Keratinocyte (primary cell): ENCODE measurements around the gene MYO10. TPM values are rescaled to one million over a fixed set of nuclear protein-coding genes. Genes with fewer than 3 reads are reported as not detected.

ENCODE experiments used
- DNase-seq: peaks from one replicate; pipeline ENCODE4 v3.0.0-alpha.2; 2011; ENCODE audit warnings: low read depth, missing footprints, low spot score
- FAIRE-seq: peaks from 2 replicates; lab custom pipeline; 2011; peaks lifted over from hg19 to GRCh38; lab: Jason Lieb, UNC
- H2AFZ ChIP-seq: 2 replicates; pipeline ENCODE4 v1.6.0; 2012; ENCODE audit warnings: low read length, control low read depth, inconsistent platforms; ENCODE audit not compliant: control insufficient read depth
- H3K27ac ChIP-seq: 2 replicates; pipeline ENCODE4 v1.5.1; 2011; ENCODE audit warnings: low read length; ENCODE audit not compliant: control insufficient read depth, insufficient read depth
- H3K27me3 ChIP-seq: 3 replicates; pipeline ENCODE4 v1.6.0; 2011; ENCODE audit warnings: low read length; ENCODE audit not compliant: control insufficient read depth, insufficient read depth; ENCODE audit errors: extremely low read depth
- H3K36me3 ChIP-seq, 2 experiments: 2 replicates in 1 of 2; 3 replicates in 1 of 2; pipeline ENCODE4 v1.5.1; 2011; ENCODE audit warnings: low read length in 2 of 2, mild to moderate bottlenecking in 1 of 2; ENCODE audit not compliant: control insufficient read depth in 2 of 2, insufficient read depth in 2 of 2; ENCODE audit errors: extremely low read depth in 1 of 2
- H3K4me1 ChIP-seq: 3 replicates; pipeline ENCODE4 v1.5.1; 2011; ENCODE audit warnings: low read length; ENCODE audit not compliant: control insufficient read depth, insufficient read depth; ENCODE audit errors: extremely low read depth
- H3K4me2 ChIP-seq: 3 replicates; pipeline ENCODE4 v1.6.0; 2011; ENCODE audit warnings: low read depth, low read length; ENCODE audit not compliant: control insufficient read depth, insufficient read depth; ENCODE audit errors: extremely low read depth
- H3K4me3 ChIP-seq, 3 experiments: fragments of 200-600 bp in 1 of 3; sonication (generic) in 1 of 3; 2 replicates in 2 of 3; 3 replicates in 1 of 3; pipeline ENCODE4 v1.5.1; 2011 to 2016; ENCODE audit warnings: low read length in 3 of 3, mild to moderate bottlenecking in 3 of 3, control low read depth in 2 of 3, inconsistent platforms in 1 of 3, low read depth in 1 of 3, mixed read lengths in 1 of 3, mixed run types in 1 of 3, moderate library complexity in 1 of 3; ENCODE audit not compliant: control insufficient read depth in 2 of 3, insufficient read depth in 2 of 3; ENCODE audit errors: extremely low read depth in 1 of 3
- H3K79me2 ChIP-seq: 2 replicates; pipeline ENCODE4 v1.6.0; 2012; ENCODE audit warnings: low read length; ENCODE audit not compliant: control insufficient read depth, insufficient read depth
- H3K9ac ChIP-seq: 3 replicates; pipeline ENCODE4 v1.6.0; 2011; ENCODE audit warnings: low read length; ENCODE audit not compliant: control insufficient read depth, insufficient read depth; ENCODE audit errors: extremely low read depth
- H3K9me1 ChIP-seq: 3 replicates; pipeline ENCODE4 v1.6.0; 2011; ENCODE audit warnings: low read length; ENCODE audit not compliant: control insufficient read depth, insufficient read depth; ENCODE audit errors: extremely low read depth
- H3K9me3 ChIP-seq: 2 replicates; pipeline ENCODE4 v1.5.1; 2012; ENCODE audit warnings: low read depth, low read length; ENCODE audit not compliant: control insufficient read depth
- H4K20me1 ChIP-seq: 3 replicates; pipeline ENCODE4 v1.6.0; 2011; ENCODE audit warnings: low read length; ENCODE audit not compliant: control insufficient read depth, insufficient read depth; ENCODE audit errors: extremely low read depth
- EZH2 ChIP-seq: IDR thresholded peaks from one replicate; pipeline ENCODE4 v1.6.1; 2012; ENCODE audit warnings: inconsistent platforms, mild to moderate bottlenecking, low read length, moderate library complexity
- dilution Hi-C: fragments of 300-500 bp; cut with MboI; formaldehyde crosslinking; loops from one replicate; pipeline ENCODE4 v1.7.0; 2020; ENCODE audit warnings: low sequenced_read_pairs; ENCODE audit not compliant: extremely low pct_ligation_motif_present
- polyA plus RNA-seq, 5 experiments: library from polyadenylated mRNA; depleted of rRNA in 3 of 5; stranded (reverse) in 3 of 5; stranded (forward) in 1 of 5; unstranded in 1 of 5; fragments of >200 nt; gene quantifications; 1 replicate in 1 of 5; 2 replicates in 3 of 5; 3 replicates in 1 of 5; pipeline versions ENCODE4 v1.2.1 to v1.2.3, GENCODE V29; 2011 to 2012; ENCODE audit warnings: missing spikeins in 2 of 5, low read depth in 1 of 5, low replicate concordance in 1 of 5
- TF ChIP-seq, protein P1 (sequence below), 3 experiments: IDR thresholded peaks in 1 of 3; conservative IDR thresholded peaks in 1 of 3; optimal IDR thresholded peaks in 1 of 3; 2 replicates in 2 of 3; 3 replicates in 1 of 3; pipeline versions ENCODE3 to v1.5.1; 2011; ENCODE audit warnings: low read length in 3 of 3, mild to moderate bottlenecking in 3 of 3, moderate library complexity in 2 of 3, control low read depth in 1 of 3, inconsistent platforms in 1 of 3; ENCODE audit not compliant: insufficient read depth in 2 of 3; ENCODE audit errors: extremely low read depth in 1 of 3

Gene MYO10
- polyA plus RNA-seq, 1 donor (not counting 4 experiments of a cell fraction or from before 2014, with no cell fraction given) = 22.0 TPM

DNA sequence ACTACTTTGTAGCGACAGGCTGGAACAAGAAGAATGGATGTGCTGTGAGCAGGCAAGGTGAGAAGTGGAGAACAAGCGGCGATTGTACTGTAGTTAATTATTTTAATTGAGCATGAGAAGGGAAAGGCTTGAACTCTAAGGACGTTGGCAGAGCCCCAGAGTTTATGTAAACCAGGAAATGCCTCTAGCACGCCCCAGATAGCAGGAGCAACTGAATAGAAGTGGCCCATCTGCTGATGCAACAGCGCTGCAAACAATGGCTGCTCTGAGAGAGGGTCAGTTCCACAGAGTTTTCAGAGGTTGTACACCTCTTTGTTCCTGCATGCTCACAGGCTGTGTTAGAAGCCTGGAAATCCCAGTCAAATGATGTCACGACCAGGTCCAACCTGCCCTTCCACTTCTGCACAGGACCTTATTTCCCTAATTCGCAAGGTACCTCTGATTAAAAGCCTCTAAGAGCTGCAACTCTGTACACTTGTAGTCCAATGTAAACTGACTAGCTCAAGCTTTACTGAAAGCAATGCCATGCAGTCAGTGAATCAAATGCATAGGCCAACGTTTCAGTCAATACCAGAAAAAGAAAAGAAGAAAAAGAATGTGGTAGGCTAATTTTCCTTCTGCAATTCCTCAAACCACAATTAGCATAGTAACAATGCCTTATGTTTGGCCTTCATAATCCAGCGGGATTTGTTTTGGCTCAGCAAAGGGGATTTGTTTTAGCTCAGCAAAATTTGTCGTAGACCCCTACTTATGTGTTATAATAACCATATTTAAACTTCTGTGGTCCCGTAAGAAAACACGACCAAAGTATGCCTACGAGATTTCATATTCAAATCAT lies 199.7 kb downstream of the MYO10 start:
- Histone ChIP-seq H3K4me1 (peaks cover 19% of the 10 kb centered on the region), H2AFZ (peak overlapping the region; percentile 22), H3K79me2 (peaks cover 20% of the 10 kb centered on the region), H3K9ac (peak overlapping the region; percentile 68), H3K4me3 (peak overlapping the region in 2 of 3 experiments; percentile 52), H3K9me1 (no peaks in the 10 kb centered on the region), H3K27ac (peak overlapping the region; percentile 85), H4K20me1 (no peaks in the 10 kb centered on the region), H3K9me3 (no peaks in the 10 kb centered on the region), H3K4me2 (peak overlapping the region; percentile 87), H3K36me3 (peaks cover 12 to 17% of the 10 kb centered on the region in 2 experiments), H3K27me3 (no peaks in the 10 kb centered on the region)
- DNase-seq (no peak), FAIRE-seq (peak; percentile 90)
- TF ChIP-seq, protein P1, sequence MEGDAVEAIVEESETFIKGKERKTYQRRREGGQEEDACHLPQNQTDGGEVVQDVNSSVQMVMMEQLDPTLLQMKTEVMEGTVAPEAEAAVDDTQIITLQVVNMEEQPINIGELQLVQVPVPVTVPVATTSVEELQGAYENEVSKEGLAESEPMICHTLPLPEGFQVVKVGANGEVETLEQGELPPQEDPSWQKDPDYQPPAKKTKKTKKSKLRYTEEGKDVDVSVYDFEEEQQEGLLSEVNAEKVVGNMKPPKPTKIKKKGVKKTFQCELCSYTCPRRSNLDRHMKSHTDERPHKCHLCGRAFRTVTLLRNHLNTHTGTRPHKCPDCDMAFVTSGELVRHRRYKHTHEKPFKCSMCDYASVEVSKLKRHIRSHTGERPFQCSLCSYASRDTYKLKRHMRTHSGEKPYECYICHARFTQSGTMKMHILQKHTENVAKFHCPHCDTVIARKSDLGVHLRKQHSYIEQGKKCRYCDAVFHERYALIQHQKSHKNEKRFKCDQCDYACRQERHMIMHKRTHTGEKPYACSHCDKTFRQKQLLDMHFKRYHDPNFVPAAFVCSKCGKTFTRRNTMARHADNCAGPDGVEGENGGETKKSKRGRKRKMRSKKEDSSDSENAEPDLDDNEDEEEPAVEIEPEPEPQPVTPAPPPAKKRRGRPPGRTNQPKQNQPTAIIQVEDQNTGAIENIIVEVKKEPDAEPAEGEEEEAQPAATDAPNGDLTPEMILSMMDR (optimal IDR thresholded peaks at IDR 0.05 in 1 of 3, IDR thresholded peaks at IDR 0.05 in 1 of 3, conservative IDR thresholded peaks at IDR 0.05 in 1 of 3; ENCODE audit: extremely low read depth in 1 of 3, insufficient read depth in 2 of 3, low read length in 3 of 3) = no peak
- TF ChIP-seq EZH2 = no peak
- dilution Hi-C loops = no loop called here

DNA sequence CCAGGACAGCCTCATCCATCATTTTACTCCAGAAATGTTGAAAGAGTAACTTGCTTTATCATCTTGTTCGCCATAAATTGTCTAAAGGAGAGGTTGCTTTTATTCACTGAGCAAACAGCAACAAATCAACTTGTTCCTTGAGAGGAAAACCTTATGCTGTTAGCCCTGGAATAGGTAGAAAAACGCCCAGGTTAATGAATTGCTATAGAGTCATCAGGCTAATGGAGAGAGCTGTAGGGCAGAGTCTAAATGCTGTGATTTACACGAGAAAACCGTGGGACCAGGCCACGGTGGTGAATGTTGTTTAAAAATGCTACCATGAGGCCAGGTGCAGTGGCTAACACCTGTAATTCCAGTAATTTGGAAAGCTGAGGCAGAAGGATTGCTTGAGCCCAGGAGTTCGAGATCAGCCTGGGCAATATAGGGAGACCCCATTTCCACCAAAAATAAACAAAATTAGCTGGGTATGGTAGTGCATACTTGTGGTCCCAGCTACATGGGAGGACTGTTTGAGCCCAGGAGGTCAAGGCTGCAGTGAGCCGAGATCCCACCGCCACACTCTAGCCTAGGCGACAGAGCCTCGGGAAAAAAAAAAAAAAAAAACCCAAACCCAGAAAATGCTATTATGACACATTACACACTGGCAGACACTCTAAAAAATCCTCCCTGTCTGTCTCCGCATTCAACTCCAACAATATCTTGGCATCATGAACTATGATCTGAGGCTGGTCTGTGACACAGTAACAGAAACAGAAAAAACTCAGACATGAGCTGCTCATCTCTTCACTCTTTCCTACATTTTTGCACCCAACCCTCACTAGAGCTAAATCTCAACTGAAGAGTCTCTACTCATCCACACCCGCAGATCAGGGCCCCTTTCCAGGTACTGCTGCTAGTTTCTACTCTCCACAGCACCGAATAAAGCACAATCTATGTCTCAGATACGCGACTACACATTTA lies 200.7 kb downstream of the MYO10 start:
- peak overlapping the region in 2 of 3 experiments; percentile 52 for H3K4me3 ChIP-seq

More for the DNA sequence above, 200.7 kb downstream of the MYO10 start:
- H3K9ac ChIP-seq = peak overlapping the region; percentile 68
- H2AFZ ChIP-seq = no peak overlapping the region
- peaks cover 18% of the 10 kb centered on the region for H3K4me1 ChIP-seq
- FAIRE-seq (no peak), DNase-seq (no peak)
- peak overlapping the region; percentile 87 for H3K4me2 ChIP-seq
- H4K20me1 ChIP-seq = no peaks in the 10 kb centered on the region
- H3K79me2 ChIP-seq = peaks cover 22% of the 10 kb centered on the region
- peak overlapping the region; percentile 85 for H3K27ac ChIP-seq
- no peak for TF ChIP-seq EZH2
- TF ChIP-seq, protein P1 (optimal IDR thresholded peaks at IDR 0.05 in 1 of 3, IDR thresholded peaks at IDR 0.05 in 1 of 3, conservative IDR thresholded peaks at IDR 0.05 in 1 of 3; ENCODE audit: extremely low read depth in 1 of 3, insufficient read depth in 2 of 3, low read length in 3 of 3) = no peak
- H3K9me3 ChIP-seq = no peaks in the 10 kb centered on the region
- H3K36me3 ChIP-seq = peaks cover 10 to 16% of the 10 kb centered on the region in 2 experiments
- dilution Hi-C loops = no loop called here
- H3K9me1 ChIP-seq = no peaks in the 10 kb centered on the region
- no peaks in the 10 kb centered on the region for H3K27me3 ChIP-seq
